HL-60 (cell line): ENCODE results near the gene GH2.

Experiments
- DNase-seq, 2 experiments: peaks; one replicate each; pipeline ENCODE4 v3.0.0-alpha.2; 2010 to 2020; ENCODE audit warnings: low read depth in 1 of 2, low spot score in 1 of 2
- H3K27ac ChIP-seq: fragments of 250-450 bp; sonication (Bioruptor Pico); replicated peaks from 2 replicates; pipeline ENCODE4 v1.5.1; 2020; ENCODE audit warnings: mild to moderate bottlenecking, moderate library complexity
- H3K27me3 ChIP-seq: fragments of 250-450 bp; sonication (Bioruptor Pico); 2 replicates; pipeline ENCODE4 v1.5.1; 2021; ENCODE audit warnings: mild to moderate bottlenecking, moderate library complexity; ENCODE audit not compliant: insufficient read depth, poor library complexity, severe bottlenecking
- H3K4me3 ChIP-seq: replicated peaks from 2 replicates; pipeline ENCODE4 v1.5.1; 2011; ENCODE audit warnings: mild to moderate bottlenecking, control low read depth, low read length; ENCODE audit not compliant: insufficient read depth
- GABPA ChIP-seq: IDR thresholded peaks from 2 replicates; pipeline ENCODE4 v1.6.1; 2012; ENCODE audit warnings: low read depth
- POLR2AphosphoS5 ChIP-seq: IDR thresholded peaks from 2 replicates; pipeline ENCODE4 v1.6.1; 2012; ENCODE audit warnings: low read depth
- SPI1 ChIP-seq: IDR thresholded peaks from 2 replicates; pipeline ENCODE4 v1.6.1; 2012; ENCODE audit warnings: low read depth, mild to moderate bottlenecking, borderline replicate concordance
- TF ChIP-seq, protein P1 (sequence below): IDR thresholded peaks from 2 replicates; pipeline ENCODE4 v1.6.1; 2012; ENCODE audit warnings: low read depth; ENCODE audit not compliant: insufficient replicate concordance
- TF ChIP-seq, protein P2 (sequence below): IDR thresholded peaks from one replicate; pipeline ENCODE4 v1.5.1; 2011; ENCODE audit warnings: low read length, control low read depth, inconsistent platforms; ENCODE audit not compliant: insufficient read depth

Gene GH2

DNA sequence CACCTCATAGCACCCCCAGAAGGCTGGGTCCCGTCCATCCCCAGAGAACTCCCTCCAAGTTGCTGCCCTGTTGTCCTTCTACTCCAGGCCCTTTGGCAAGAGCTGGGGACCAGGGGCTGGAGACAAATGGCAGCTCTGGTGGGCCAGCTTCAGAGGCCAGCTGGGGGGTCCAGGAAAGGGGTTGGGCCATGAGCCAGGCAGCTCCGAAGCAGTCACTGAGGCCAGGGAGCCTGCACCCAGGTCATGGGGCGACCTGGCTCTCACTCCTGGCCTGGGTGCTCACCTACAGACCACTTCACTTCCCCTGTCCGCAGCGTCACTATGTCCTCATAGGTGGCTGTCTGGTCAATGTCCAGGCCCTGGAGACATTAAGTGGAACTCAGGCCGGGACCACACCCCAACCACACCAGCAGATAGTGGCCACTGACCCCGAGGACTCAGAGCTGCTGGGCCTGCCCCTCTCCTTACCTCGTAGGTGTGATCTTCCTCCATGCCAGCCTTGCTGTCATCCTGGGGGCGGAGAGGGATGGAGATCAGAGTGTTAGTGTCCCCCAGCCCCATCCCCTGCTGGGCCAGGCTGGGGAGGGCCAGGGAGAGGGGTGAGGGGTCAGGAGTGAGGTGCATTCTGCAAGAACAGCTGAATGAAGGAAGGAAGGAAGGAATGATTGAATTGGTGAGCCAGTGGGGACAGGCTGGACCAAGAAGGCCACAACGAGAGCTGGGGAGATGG lies 47.4 kb upstream of the GH2 start:
- H3K27me3 ChIP-seq: no peaks in the 10 kb centered on the region
- TF ChIP-seq, protein P1, sequence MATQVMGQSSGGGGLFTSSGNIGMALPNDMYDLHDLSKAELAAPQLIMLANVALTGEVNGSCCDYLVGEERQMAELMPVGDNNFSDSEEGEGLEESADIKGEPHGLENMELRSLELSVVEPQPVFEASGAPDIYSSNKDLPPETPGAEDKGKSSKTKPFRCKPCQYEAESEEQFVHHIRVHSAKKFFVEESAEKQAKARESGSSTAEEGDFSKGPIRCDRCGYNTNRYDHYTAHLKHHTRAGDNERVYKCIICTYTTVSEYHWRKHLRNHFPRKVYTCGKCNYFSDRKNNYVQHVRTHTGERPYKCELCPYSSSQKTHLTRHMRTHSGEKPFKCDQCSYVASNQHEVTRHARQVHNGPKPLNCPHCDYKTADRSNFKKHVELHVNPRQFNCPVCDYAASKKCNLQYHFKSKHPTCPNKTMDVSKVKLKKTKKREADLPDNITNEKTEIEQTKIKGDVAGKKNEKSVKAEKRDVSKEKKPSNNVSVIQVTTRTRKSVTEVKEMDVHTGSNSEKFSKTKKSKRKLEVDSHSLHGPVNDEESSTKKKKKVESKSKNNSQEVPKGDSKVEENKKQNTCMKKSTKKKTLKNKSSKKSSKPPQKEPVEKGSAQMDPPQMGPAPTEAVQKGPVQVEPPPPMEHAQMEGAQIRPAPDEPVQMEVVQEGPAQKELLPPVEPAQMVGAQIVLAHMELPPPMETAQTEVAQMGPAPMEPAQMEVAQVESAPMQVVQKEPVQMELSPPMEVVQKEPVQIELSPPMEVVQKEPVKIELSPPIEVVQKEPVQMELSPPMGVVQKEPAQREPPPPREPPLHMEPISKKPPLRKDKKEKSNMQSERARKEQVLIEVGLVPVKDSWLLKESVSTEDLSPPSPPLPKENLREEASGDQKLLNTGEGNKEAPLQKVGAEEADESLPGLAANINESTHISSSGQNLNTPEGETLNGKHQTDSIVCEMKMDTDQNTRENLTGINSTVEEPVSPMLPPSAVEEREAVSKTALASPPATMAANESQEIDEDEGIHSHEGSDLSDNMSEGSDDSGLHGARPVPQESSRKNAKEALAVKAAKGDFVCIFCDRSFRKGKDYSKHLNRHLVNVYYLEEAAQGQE: no peak
- DNase-seq: no peak
- H3K4me3 ChIP-seq: no peak overlapping the region
- no peak overlapping the region for H3K27ac ChIP-seq

DNA sequence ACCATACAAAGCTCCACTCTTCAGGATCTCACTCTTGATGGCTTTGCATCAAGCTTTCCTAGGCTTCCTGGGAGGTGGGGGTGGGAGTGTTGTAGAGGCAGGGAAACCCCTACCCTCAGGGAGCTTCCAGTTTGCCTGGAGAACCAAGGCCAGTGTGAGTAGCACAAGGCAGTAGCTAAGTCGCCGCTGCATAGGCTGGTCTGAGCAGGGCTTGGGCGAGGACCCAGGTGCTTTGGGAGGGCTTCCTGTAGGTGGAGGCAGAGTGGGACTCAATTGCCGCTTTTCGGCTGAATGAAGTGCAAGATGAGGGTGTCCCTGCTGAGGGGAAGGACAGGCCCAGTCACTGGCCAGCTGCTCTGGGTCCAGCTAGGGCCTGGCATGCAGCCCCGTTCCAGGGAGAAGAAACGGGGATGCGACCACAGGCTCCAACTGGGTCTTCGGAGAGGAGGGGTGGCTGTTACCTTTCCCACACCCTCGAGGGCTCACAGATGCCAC lies 46.5 kb upstream of the GH2 start:
- no peak for DNase-seq
- H3K4me3 ChIP-seq: no peak overlapping the region

DNA sequence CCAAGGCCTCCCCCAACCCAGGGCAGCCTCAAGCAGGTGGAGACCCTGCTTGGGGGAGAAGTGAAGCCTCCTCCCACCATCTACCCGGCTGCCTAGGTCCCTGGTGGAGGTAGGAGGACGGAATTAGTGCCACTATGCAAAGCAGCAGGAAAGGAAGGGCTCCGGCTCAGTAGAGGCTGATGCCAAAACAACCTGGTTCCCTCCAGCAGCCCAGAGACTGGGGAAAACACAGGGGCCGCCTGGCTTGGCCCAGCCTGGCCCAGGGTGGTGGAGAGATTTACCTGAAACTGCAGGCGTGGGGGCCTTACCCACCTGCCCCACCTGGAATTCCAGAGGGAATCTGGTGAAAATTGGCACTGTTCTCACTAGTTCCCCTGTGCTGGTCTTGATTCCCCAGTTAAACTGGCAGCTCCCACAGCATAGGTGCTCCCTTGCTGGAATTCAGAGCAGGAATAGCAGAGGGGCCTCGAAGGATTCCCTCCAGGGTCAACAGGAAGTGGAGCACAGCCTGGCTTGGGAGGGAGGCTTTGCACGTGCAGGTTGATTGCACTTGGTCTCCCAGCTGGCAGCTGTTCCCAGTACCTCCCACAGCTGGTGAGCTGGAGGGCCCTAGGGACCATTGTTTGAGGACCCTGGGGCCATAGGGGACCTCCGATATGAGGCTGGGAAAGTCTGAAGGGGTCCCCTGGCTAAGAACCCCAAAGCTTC lies 45.9 kb upstream of the GH2 start:
- TF ChIP-seq GABPA (no peak), SPI1 (no peak), POLR2AphosphoS5 (no peak)
- TF ChIP-seq, protein P1: no peak
- TF ChIP-seq, protein P2, sequence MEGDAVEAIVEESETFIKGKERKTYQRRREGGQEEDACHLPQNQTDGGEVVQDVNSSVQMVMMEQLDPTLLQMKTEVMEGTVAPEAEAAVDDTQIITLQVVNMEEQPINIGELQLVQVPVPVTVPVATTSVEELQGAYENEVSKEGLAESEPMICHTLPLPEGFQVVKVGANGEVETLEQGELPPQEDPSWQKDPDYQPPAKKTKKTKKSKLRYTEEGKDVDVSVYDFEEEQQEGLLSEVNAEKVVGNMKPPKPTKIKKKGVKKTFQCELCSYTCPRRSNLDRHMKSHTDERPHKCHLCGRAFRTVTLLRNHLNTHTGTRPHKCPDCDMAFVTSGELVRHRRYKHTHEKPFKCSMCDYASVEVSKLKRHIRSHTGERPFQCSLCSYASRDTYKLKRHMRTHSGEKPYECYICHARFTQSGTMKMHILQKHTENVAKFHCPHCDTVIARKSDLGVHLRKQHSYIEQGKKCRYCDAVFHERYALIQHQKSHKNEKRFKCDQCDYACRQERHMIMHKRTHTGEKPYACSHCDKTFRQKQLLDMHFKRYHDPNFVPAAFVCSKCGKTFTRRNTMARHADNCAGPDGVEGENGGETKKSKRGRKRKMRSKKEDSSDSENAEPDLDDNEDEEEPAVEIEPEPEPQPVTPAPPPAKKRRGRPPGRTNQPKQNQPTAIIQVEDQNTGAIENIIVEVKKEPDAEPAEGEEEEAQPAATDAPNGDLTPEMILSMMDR: no peak
- no peak overlapping the region for H3K4me3 ChIP-seq
- no peaks in the 10 kb centered on the region for H3K27me3 ChIP-seq
- no peak for DNase-seq
- no peak overlapping the region for H3K27ac ChIP-seq

More for the DNA sequence above, 46.5 kb upstream of the GH2 start:
- H3K27ac ChIP-seq: no peak overlapping the region
- no peaks in the 10 kb centered on the region for H3K27me3 ChIP-seq
- no peak for TF ChIP-seq GABPA
- TF ChIP-seq, protein P2: no peak
- TF ChIP-seq, protein P1: no peak
- TF ChIP-seq SPI1: no peak
- TF ChIP-seq POLR2AphosphoS5: no peak
